ENCODE measurements around the gene COPZ2. TPM values are rescaled to one million over a fixed set of nuclear protein-coding genes. Genes with fewer than 3 reads are reported as not detected.

COPZ2 gene
- total and polyA plus RNA-seq, 9 of the 15 experiments (the other 6 are each of a cell fraction or from before 2014, with no cell fraction given) = 0.22 to 0.49 TPM; not detected in 7

DNA sequence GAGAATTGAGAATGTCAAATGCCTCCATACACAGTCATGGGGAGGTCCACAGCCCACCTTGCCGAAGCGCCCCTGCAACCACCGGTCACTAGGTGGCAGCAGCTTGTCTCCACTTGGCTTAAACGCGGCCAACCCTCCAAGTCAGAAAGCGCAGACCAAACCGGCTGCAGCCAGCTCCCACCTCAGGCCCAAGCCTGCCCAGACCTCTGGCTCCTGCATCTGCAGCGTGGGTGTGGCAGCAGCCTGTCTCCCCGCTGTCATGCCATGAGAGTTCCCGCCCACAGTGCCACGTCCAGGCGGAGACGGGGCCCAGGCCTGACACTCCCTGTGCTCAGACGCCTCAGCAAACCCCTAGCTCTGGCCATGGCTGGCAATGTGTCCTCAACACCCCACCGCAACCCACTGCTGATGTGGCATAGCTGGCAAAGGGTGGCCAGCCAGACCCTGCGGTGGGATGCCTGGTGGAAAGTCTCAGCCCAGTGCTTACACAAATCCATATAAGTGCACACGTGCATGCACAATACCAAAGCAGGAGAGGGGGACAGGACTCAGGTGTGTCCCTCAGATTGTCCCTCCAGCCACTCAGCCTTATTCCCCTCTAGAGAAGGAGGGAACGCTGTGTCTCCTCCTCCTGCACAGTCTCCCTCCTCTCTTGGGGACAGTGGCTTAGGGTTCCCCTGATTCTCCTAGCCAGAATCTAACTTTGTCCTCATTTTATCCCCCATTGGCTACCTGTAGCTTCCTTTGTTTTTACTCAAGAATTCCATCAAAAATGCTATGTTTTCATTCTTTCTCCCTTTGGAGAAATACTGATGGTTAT is 10.9 kb downstream of the COPZ2 start (continued):
- no peak for TF ChIP-seq RNF2 (IDR thresholded peaks at IDR 0.05)
- TF ChIP-seq RAD21 (CRISPR knock-in tag; conservative IDR thresholded peaks at IDR 0.05 in 1 of 2, IDR thresholded peaks at IDR 0.05 in 1 of 2) = peak; percentile 86 to 94
- peak in 1 of 2 experiments; percentile 38; a peak in 1 of 4 replicates for TF ChIP-seq RCOR1 (IDR thresholded peaks at IDR 0.05; ENCODE audit: borderline replicate concordance in 1 of 2, low read depth in 2 of 2, low read length in 2 of 2)
- no peak for TF ChIP-seq SMARCB1 (IDR thresholded peaks at IDR 0.05; ENCODE audit: insufficient read length, low read depth)
- TF ChIP-seq, protein P1, sequence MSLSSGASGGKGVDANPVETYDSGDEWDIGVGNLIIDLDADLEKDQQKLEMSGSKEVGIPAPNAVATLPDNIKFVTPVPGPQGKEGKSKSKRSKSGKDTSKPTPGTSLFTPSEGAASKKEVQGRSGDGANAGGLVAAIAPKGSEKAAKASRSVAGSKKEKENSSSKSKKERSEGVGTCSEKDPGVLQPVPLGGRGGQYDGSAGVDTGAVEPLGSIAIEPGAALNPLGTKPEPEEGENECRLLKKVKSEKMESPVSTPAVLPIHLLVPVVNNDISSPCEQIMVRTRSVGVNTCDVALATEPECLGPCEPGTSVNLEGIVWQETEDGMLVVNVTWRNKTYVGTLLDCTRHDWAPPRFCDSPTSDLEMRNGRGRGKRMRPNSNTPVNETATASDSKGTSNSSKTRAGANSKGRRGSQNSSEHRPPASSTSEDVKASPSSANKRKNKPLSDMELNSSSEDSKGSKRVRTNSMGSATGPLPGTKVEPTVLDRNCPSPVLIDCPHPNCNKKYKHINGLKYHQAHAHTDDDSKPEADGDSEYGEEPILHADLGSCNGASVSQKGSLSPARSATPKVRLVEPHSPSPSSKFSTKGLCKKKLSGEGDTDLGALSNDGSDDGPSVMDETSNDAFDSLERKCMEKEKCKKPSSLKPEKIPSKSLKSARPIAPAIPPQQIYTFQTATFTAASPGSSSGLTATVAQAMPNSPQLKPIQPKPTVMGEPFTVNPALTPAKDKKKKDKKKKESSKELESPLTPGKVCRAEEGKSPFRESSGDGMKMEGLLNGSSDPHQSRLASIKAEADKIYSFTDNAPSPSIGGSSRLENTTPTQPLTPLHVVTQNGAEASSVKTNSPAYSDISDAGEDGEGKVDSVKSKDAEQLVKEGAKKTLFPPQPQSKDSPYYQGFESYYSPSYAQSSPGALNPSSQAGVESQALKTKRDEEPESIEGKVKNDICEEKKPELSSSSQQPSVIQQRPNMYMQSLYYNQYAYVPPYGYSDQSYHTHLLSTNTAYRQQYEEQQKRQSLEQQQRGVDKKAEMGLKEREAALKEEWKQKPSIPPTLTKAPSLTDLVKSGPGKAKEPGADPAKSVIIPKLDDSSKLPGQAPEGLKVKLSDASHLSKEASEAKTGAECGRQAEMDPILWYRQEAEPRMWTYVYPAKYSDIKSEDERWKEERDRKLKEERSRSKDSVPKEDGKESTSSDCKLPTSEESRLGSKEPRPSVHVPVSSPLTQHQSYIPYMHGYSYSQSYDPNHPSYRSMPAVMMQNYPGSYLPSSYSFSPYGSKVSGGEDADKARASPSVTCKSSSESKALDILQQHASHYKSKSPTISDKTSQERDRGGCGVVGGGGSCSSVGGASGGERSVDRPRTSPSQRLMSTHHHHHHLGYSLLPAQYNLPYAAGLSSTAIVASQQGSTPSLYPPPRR (CRISPR knock-in tag; IDR thresholded peaks at IDR 0.05; ENCODE audit: borderline replicate concordance) = no peak
- peak; percentile 59 for TF ChIP-seq CREM (IDR thresholded peaks at IDR 0.05; ENCODE audit: low read depth)
- TF ChIP-seq, protein P2, sequence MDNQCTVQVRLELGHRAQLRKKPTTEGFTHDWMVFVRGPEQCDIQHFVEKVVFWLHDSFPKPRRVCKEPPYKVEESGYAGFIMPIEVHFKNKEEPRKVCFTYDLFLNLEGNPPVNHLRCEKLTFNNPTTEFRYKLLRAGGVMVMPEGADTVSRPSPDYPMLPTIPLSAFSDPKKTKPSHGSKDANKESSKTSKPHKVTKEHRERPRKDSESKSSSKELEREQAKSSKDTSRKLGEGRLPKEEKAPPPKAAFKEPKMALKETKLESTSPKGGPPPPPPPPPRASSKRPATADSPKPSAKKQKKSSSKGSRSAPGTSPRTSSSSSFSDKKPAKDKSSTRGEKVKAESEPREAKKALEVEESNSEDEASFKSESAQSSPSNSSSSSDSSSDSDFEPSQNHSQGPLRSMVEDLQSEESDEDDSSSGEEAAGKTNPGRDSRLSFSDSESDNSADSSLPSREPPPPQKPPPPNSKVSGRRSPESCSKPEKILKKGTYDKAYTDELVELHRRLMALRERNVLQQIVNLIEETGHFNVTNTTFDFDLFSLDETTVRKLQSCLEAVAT (IDR thresholded peaks at IDR 0.05) = no peak
- no peak for TF ChIP-seq XRCC4 (IDR thresholded peaks at IDR 0.05; ENCODE audit: extremely low read depth, insufficient read depth, insufficient read length)

All from K562 (cell line).